Measurements from ENCODE around the gene TRAF3IP3. TPM values are rescaled to one million over a fixed set of nuclear protein-coding genes. Genes with fewer than 3 reads are reported as not detected.

Gene TRAF3IP3
- polyA plus RNA-seq, 1 experiment = not detected

GRCh38 chr1:209778102-209778501 is 22.2 kb downstream of the TRAF3IP3 start:
- no peaks in the 10 kb centered on the region for H3K27me3 ChIP-seq (ENCODE audit: control insufficient read depth, insufficient read depth, low read length)
- CTCF ChIA-PET = no interaction called here
- peaks cover 2% of the 10 kb centered on the region; the same call in 1 of the 2 replicates for H3K36me3 ChIP-seq (ENCODE audit: control insufficient read depth, insufficient read depth, low read length)
- DNase-seq (ENCODE audit: low read depth) = no peak
- POLR2A ChIA-PET = no interaction called here
- no peak overlapping the region for H3K4me3 ChIP-seq (ENCODE audit: low read depth, low read length)
- TF ChIP-seq CTCF (IDR thresholded peaks at IDR 0.05; ENCODE audit: insufficient read depth, low read depth, low read length) = no peak

DNA sequence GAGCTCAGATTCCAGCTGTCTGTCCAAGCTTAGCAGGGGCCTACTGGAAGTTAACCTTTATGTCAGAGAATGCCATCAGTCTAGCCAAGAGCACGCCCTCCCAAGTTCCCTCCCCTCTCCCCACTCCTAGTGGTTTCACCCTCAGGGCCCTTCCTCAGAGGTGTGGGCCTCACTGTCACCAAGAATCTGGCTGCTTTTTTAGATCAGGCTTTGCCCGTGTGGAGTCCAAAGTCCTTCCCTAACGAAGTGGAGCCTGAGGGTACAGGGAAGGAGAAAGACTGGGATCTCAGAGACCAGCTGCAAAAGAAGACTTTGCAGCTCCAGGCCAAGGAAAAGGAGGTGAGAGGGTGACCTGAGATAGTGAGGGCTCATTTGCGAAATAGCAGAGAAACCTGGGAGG is 24.4 kb downstream of the TRAF3IP3 start:
- CTCF ChIA-PET = no interaction called here
- POLR2A ChIA-PET = no interaction called here
- no peaks in the 10 kb centered on the region for H3K27me3 ChIP-seq (ENCODE audit: control insufficient read depth, insufficient read depth, low read length)

GRCh38 chr1:209783386-209783785 is 27.5 kb downstream of the TRAF3IP3 start:
- H3K36me3 ChIP-seq (ENCODE audit: control insufficient read depth, insufficient read depth, low read length) = peaks cover 2% of the 10 kb centered on the region; the same call in 1 of the 2 replicates
- no peaks in the 10 kb centered on the region for H3K27me3 ChIP-seq (ENCODE audit: control insufficient read depth, insufficient read depth, low read length)
- no peak for TF ChIP-seq CTCF (IDR thresholded peaks at IDR 0.05; ENCODE audit: insufficient read depth, low read depth, low read length)
- CTCF ChIA-PET = interaction anchor here (0.8 to 0.9 kb wide), 2 partner anchors 14 to 39 kb away, joined by 3 to 4 read pairs; no protein-coding TSS in a partner anchor
- no peak for DNase-seq (ENCODE audit: low read depth)
- POLR2A ChIA-PET = no interaction called here
- H3K4me3 ChIP-seq (ENCODE audit: low read depth, low read length) = peak overlapping the region; percentile 74

More for the DNA sequence above, 24.4 kb downstream of the TRAF3IP3 start:
- Histone ChIP-seq H3K4me3 (ENCODE audit: low read depth, low read length) (no peak overlapping the region), H3K36me3 (ENCODE audit: control insufficient read depth, insufficient read depth, low read length) (peaks cover 2% of the 10 kb centered on the region; the same call in 1 of the 2 replicates)
- no peak for DNase-seq (ENCODE audit: low read depth)
- TF ChIP-seq CTCF (IDR thresholded peaks at IDR 0.05; ENCODE audit: insufficient read depth, low read depth, low read length) = no peak

- DNase-seq (ENCODE audit: low read depth) = peak; percentile 82
- peak within 1 kb of the TSS; percentile 74 for H3K4me3 ChIP-seq (ENCODE audit: low read depth, low read length)
- H3K36me3 ChIP-seq (ENCODE audit: control insufficient read depth, insufficient read depth, low read length) = peaks cover 2% of the 10 kb centered on the region; the same call in 1 of the 2 replicates
- ChIA-PET POLR2A (interaction anchor here (1.0 kb wide), 1 partner anchor 47 kb away, joined by 5 read pairs; no protein-coding TSS in a partner anchor), CTCF (interaction anchor here (1.1 kb wide), 1 partner anchor 13 kb away, joined by 3 read pairs; no protein-coding TSS in a partner anchor)
- peaks cover 1% of the 10 kb centered on the region for H3K27me3 ChIP-seq (ENCODE audit: control insufficient read depth, insufficient read depth, low read length)
- TF ChIP-seq CTCF (IDR thresholded peaks at IDR 0.05; ENCODE audit: insufficient read depth, low read depth, low read length) = no peak
Measured at GRCh38 chr1:209784265-209785169, 28.7 kb downstream of the TRAF3IP3 start, which contains the start of gene C1orf74. Gene C1orf74 (minus strand): TSS chr1:209784559. CDS start chr1:209783634, 925 bp downstream.

GRCh38 chr1:209785592-209785991 is 29.7 kb downstream of the TRAF3IP3 start:
- no peak for TF ChIP-seq CTCF (IDR thresholded peaks at IDR 0.05; ENCODE audit: insufficient read depth, low read depth, low read length)
- no peak for DNase-seq (ENCODE audit: low read depth)
- POLR2A ChIA-PET = no interaction called here
- H3K27me3 ChIP-seq (ENCODE audit: control insufficient read depth, insufficient read depth, low read length) = peaks cover 2% of the 10 kb centered on the region
- no peak overlapping the region for H3K4me3 ChIP-seq (ENCODE audit: low read depth, low read length)
- peaks cover 2% of the 10 kb centered on the region; the same call in 1 of the 2 replicates for H3K36me3 ChIP-seq (ENCODE audit: control insufficient read depth, insufficient read depth, low read length)
- CTCF ChIA-PET = interaction anchor here (0.9 kb wide), 1 partner anchor 38 kb away, joined by 3 read pairs; no protein-coding TSS in a partner anchor

Data from BJ (cell line).